ENCODE measurements around the gene MRE11. TPM values are rescaled to one million over a fixed set of nuclear protein-coding genes. Genes with fewer than 3 reads are reported as not detected.

Gene MRE11
- total RNA-seq, 4 donors from 2014 or later, result 11.7 to 25.3 (median 13.4) TPM

GRCh38 chr11:94500181-94500580, 6.5 kb upstream of the MRE11 start:
- no peak for DNase-seq (ENCODE audit: low spot score in 2 of 2)
- TF ChIP-seq POLR2A (IDR thresholded peaks at IDR 0.05), result no peak
- TF ChIP-seq CTCF (IDR thresholded peaks at IDR 0.05), result no peak
- intact Hi-C loops (cut with DNase I; ENCODE audit: low total_unique reads), result no loop called here
- 78 to 84% methylated on average over 2 of the region's 2 CpGs for WGBS, 2 donors
- H3K4me3 ChIP-seq (ENCODE audit: low read depth, poor library complexity, severe bottlenecking), result no peak overlapping the region

GRCh38 chr11:94494126-94494680, 559 bp upstream of the MRE11 start:
- peak overlapping the region; percentile 99 for H3K4me3 ChIP-seq (ENCODE audit: low read depth, poor library complexity, severe bottlenecking)
- TF ChIP-seq POLR2A (IDR thresholded peaks at IDR 0.05), result no peak
- no peak for TF ChIP-seq CTCF (IDR thresholded peaks at IDR 0.05)
- intact Hi-C loops (cut with DNase I; ENCODE audit: low total_unique reads), result loop anchor here (5.0 kb wide), 1 partner anchor 1178 kb away; no protein-coding TSS in a partner anchor
- DNase-seq (ENCODE audit: low spot score in 2 of 2), result no peak
- 3 to 4% methylated on average over 17 to 19 of the region's 19 CpGs for WGBS, 2 donors

GRCh38 chr11:94486068-94486467, 7.6 kb downstream of the MRE11 start:
- 80% methylated on average over 1 of the region's 1 CpG for WGBS, 2 donors
- no peak for DNase-seq (ENCODE audit: low spot score in 2 of 2)
- intact Hi-C loops (cut with DNase I; ENCODE audit: low total_unique reads), result no loop called here
- TF ChIP-seq POLR2A (IDR thresholded peaks at IDR 0.05), result no peak
- TF ChIP-seq CTCF (IDR thresholded peaks at IDR 0.05), result no peak
- H3K4me3 ChIP-seq (ENCODE audit: low read depth, poor library complexity, severe bottlenecking), result no peak overlapping the region

GRCh38 chr11:94481342-94481741, 12.3 kb downstream of the MRE11 start:
- DNase-seq (ENCODE audit: low spot score in 2 of 2), result no peak
- TF ChIP-seq CTCF (IDR thresholded peaks at IDR 0.05), result no peak
- no peak for TF ChIP-seq POLR2A (IDR thresholded peaks at IDR 0.05)
- intact Hi-C loops (cut with DNase I; ENCODE audit: low total_unique reads), result no loop called here
- H3K4me3 ChIP-seq (ENCODE audit: low read depth, poor library complexity, severe bottlenecking), result no peak overlapping the region

- TF ChIP-seq CTCF (IDR thresholded peaks at IDR 0.05) (no peak), POLR2A (IDR thresholded peaks at IDR 0.05) (no peak)
- intact Hi-C loops (cut with DNase I; ENCODE audit: low total_unique reads), result no loop called here
- no peak for DNase-seq (ENCODE audit: low spot score in 2 of 2)
- no peak overlapping the region for H3K4me3 ChIP-seq (ENCODE audit: low read depth, poor library complexity, severe bottlenecking)
- 72 to 74% methylated on average over 2 of the region's 2 CpGs for WGBS, 2 donors
These were observed 16.0 kb downstream of the MRE11 start for GRCh38 chr11:94477624-94478023.
